ENCODE data around the gene TMCO5A.
A peak's percentile ranks its signal among the peaks of the same experiment; 100 is the strongest.

Gene TMCO5A

DNA sequence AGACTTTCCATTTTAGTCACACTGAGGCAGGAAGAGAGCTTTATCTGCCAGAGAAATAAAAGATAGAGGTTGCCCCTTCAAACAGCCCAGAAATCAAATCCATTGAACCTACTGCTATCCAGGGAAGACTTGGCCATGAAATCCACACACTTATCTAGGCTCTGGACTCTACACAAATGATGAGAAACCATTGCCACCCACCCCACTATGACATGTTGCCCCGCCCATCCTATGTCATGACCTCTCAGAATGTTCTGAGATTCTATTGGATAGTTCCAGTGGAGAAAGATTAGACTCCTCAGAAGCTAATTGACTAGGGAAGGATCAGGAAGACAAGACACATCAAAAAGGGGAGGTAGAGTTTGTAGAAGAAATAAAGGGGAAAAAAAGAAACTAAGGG is at the start of gene TMCO5A:
Gene TMCO5A, plus strand, starts transcription at position 301 of the 400 bp plus-strand sequence. CDS start 1,684 bp downstream, outside the sequence.
- no peak for DNase-seq (ENCODE audit: low read depth)
- TF ChIP-seq, protein P1, sequence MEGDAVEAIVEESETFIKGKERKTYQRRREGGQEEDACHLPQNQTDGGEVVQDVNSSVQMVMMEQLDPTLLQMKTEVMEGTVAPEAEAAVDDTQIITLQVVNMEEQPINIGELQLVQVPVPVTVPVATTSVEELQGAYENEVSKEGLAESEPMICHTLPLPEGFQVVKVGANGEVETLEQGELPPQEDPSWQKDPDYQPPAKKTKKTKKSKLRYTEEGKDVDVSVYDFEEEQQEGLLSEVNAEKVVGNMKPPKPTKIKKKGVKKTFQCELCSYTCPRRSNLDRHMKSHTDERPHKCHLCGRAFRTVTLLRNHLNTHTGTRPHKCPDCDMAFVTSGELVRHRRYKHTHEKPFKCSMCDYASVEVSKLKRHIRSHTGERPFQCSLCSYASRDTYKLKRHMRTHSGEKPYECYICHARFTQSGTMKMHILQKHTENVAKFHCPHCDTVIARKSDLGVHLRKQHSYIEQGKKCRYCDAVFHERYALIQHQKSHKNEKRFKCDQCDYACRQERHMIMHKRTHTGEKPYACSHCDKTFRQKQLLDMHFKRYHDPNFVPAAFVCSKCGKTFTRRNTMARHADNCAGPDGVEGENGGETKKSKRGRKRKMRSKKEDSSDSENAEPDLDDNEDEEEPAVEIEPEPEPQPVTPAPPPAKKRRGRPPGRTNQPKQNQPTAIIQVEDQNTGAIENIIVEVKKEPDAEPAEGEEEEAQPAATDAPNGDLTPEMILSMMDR (IDR thresholded peaks at IDR 0.05; ENCODE audit: insufficient read depth, low read depth, low read length, missing control alignments), result no peak

DNA sequence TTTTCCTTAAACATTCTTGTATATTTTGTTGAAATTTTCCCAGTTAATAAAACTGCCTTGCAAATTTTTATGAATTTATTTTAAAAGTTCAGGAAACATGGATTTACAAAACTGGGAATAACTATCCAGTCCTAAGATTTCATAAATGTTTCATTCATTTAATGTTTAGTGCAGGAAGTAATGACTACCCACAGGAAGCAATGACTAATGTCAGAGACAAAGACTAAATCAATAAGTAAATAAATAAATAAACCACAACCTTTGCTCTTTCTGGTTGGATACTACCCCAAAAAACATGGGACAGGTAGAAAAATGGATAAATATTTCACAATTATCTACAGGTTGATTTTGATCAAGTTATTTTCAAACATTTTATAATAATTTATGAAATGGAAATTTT is 48.8 kb upstream of the TMCO5A start:
- H3K4me3 ChIP-seq (ENCODE audit: low read length), result no peak overlapping the region
- DNase-seq (ENCODE audit: low read depth), result peak; percentile 22
- TF ChIP-seq, protein P1 (IDR thresholded peaks at IDR 0.05; ENCODE audit: insufficient read depth, low read depth, low read length, missing control alignments), result no peak

More for the DNA sequence above, at the start of gene TMCO5A:
- no peak within 1 kb of the TSS for H3K4me3 ChIP-seq (ENCODE audit: low read length)

DNA sequence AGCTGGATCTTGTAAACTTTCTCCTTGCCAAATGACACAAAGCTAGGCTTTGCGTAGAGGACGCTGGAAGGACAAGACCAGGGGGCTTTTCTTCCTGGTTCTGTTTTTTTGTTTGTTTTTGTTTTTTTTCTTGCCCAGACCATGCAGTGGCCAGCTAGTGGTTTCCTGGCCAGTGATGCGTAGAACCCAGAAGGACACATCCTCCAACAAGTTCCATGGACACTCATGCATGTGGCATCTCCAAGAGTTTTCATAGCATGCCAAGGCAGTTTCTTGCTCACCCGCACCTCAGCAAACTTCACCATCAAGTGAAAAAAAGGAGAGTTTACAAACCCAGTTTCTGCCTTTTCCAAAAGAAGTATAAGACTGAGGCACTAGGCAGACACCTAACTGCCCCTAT is 46.1 kb upstream of the TMCO5A start:
- TF ChIP-seq, protein P1 (IDR thresholded peaks at IDR 0.05; ENCODE audit: insufficient read depth, low read depth, low read length, missing control alignments), result no peak
- no peak overlapping the region for H3K4me3 ChIP-seq (ENCODE audit: low read length)
- DNase-seq (ENCODE audit: low read depth), result no peak

DNA sequence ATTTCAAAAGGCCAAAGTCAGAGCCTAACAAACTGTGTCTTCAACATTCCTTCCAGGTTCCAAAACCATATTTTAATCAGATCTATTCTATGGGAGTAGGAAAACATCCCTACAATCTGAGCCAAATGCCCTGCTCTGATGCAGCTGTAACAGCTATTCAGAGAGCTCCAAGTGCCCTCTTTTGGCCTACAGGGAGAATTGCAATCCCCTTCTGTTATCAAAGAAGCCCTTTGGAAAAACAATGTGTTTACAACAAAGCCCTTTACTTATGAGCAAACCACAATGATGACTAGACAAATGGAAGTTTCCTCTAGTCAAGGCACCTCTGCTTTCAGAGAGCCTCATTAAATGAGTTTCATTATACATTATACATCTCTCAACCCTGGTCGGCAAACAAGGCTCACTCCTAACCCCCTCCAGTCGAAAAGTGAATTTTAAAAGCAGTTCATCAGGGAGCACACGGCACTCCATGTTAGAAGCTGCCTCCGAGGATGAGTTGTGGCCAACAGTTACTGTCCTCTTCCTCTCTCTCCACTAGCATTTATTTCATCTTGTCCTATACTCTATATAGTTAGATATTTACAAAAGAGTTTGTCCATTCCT is 42.6 kb upstream of the TMCO5A start:
- TF ChIP-seq, protein P1 (IDR thresholded peaks at IDR 0.05; ENCODE audit: insufficient read depth, low read depth, low read length, missing control alignments), result peak; percentile 95
- H3K4me3 ChIP-seq (ENCODE audit: low read length), result no peak overlapping the region
- peak; percentile 48 for DNase-seq (ENCODE audit: low read depth)

DNA sequence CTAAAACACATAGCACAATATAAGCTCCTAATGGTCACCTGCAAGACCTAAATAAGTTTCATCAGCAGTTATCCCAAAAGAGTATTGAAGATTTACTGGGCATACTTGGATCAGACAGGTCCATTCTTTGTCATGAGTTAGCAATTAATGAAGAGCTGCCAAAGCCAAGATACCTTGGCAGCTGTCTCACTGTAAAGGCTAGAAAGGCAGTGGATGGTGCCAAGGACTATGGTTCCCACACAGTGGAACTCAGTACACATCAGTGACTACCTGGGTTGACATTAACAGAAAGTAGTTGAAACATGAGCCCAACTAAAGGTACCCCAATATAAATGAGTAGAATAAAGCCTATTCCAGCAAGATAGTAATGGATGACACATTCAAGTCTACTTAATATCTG is 41.1 kb upstream of the TMCO5A start:
- no peak for DNase-seq (ENCODE audit: low read depth)
- no peak overlapping the region for H3K4me3 ChIP-seq (ENCODE audit: low read length)
- TF ChIP-seq, protein P1 (IDR thresholded peaks at IDR 0.05; ENCODE audit: insufficient read depth, low read depth, low read length, missing control alignments), result no peak

DNA sequence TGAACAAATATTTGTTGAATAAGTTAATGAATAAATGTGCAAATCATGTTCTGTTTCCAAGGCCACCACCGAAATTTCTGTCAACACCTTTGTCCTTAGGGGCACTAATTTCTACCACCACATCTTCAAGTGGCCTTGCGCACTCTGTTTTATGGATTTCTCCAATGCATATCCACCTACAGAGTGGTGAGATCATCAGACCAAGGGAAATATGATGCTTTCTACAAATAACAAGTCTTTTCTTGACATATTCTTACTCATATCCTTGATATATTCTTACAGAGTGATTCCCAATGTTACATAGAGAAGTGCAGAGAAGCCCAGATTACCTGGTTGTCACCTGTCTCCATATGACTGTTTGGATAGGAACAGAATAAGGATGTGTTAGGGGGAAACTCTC is 36.1 kb upstream of the TMCO5A start:
- peak; percentile 78 for DNase-seq (ENCODE audit: low read depth)
- no peak overlapping the region for H3K4me3 ChIP-seq (ENCODE audit: low read length)
- TF ChIP-seq, protein P1 (IDR thresholded peaks at IDR 0.05; ENCODE audit: insufficient read depth, low read depth, low read length, missing control alignments), result no peak
